Dedifferentiated amniotic fluid mesenchymal stem cell (primary cell): Measurements from ENCODE around the gene GFRA4.

Experiments used
- DNase-seq: peaks from one replicate; pipeline ENCODE4 v3.0.0-alpha.2; 2016; ENCODE audit errors: extremely low spot score

GFRA4 gene, protein sequence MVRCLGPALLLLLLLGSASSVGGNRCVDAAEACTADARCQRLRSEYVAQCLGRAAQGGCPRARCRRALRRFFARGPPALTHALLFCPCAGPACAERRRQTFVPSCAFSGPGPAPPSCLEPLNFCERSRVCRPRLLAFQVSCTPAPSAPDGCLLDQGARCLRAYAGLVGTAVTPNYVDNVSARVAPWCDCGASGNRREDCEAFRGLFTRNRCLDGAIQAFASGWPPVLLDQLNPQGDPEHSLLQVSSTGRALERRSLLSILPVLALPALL

DNA sequence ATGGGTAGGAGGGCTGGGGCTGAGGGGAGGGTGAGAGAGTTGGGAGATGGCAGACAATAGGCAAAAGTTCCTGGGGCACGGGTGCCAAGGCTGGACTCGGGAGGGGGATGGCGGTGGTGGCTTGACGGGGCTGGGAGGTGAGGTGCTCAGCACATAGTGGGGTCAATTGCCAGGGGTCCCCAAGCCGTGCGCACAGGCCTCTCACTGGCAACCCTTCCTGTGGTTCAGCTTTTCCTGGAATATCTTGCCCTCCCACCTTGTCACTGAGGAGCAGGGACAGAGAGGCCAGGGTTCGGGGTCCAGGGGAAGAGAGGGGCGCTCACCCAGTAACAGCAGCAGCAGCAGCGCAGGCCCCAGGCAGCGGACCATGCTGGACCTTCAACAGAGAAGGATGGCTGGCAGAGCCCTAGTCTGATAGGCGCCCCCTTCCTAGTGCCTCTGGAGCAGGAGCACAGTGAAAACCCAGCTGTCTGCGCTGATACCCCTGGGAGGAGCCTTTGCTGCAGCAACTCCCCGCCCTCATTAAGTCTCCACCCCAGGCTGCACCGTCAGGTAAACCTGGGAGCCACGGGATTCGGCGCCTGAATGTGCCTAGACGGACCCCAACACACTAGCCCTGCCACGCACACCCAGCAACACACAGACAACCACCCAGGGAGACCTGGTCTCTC is at the start of gene GFRA4:
Gene GFRA4 (minus strand): TSS at position 369 of the 671 bp plus-strand sequence. CDS start 0 bp downstream, at position 369.
- DNase-seq, result no peak

DNA sequence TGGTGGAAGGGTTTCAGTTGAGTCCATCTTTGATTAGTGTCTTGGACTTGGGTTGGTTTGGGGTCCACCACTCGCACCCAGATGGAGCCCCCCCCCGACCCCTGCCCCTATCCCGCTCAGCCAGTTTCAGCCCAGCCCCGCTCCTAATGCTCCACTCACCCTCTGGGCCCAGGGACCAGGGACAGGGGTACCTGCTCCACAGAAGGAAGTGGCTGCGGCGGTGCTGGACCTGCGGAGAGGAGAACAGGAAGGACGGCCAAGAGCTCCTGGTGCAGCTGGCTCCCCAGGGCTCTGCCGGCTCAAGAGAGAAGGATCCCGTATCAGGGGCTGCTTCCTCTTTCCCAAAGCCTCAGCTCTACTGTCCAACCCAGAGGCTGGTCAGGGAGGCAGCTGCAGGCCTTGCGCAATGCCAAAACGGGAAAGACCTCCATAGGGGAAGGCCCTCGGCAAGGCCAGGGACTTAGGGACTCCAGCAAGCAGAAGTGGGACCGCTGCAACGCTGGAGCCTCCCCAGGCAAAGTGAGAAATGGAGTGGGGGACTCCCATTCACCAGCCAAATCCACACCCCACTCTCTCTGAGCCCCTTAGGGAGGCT is 49.2 kb upstream of the GFRA4 start, which contains the start of gene SIGLEC1:
Gene SIGLEC1 (minus strand): TSS at position 322 of the 595 bp plus-strand sequence. CDS start 5,472 bp downstream, outside the sequence.
- DNase-seq, result no peak

DNA sequence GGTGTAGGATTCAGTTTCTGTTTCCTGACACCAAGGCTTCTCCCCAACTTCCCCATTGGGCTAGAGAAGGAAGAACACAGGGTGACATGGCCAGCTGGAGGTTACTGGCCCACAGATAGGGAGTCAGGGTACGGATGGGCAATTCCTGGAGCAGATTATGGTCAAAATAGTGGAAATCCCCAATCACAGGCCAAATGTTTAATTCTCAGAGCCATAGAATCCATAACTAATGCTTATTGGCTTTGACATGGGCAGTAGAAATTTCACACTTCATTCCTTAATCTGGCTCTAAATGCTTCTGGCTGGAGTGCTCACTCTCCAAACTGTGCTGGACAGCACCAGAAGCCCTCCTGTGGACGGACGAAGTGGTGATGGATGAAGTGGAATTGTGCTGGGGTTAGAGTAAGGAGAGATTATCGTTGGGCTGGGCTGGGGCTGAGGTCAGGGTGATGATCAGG is 48.3 kb upstream of the GFRA4 start:
- DNase-seq, result no peak

DNA sequence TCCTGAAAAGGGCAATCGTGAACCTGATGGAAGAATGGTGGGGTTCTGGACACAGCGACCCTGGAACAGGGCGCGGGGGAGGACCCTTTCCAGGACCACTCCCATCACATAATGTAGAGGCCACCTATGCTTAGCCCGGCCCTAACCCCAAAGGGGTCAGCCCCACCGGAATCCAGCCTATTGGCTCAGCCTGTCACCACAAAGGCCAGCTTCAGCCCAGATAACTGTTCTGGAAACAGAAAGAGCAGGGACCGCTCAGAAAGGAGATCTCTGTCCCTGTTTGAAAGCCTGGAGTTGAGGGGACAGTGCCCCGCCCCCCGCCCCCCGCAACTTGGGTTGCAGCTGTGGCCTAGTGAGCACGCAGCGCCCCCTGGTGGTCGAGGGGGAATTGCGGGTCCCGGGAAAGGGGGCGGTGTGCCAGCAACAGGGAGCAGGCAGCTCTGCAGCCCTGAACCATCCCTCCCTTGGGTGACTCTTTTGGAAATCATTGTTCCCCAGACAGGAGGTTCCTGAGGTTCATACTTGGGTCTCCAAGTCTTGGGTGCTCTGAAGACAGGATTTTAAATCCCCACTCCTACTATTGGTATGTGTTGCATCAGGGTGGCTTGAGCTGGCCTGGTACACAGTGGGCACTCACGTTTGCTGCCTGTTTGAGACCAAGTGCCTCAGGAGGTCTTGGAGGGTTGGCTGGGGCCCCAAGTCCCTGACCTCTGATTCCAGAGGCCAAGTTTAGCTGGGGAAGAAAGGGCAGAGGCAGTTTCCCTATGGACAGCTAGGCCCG is 47.7 kb upstream of the GFRA4 start:
- peak; percentile 42 for DNase-seq

DNA sequence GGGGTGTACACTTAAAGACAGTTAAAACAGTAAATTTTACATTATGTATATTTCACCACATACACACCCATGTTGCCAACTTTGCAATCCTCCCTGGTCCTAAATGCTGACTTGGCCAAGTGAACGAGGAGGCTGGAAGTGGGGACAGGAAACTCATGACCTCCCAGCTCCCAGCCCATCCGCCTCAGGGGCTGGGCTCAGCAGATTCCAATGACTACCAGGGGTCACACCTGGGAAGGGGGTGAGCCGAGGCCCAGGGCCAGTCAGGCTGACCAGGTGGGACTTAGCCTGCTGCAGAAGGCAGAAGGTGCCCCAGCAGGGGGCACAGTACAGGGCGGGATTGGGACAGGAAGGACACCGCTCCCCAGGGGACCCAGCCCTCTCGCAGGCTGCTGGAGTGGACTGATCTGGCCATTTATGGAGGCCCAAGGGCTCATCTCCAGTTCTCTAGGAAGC is 46.8 kb upstream of the GFRA4 start:
- DNase-seq, result no peak

DNA sequence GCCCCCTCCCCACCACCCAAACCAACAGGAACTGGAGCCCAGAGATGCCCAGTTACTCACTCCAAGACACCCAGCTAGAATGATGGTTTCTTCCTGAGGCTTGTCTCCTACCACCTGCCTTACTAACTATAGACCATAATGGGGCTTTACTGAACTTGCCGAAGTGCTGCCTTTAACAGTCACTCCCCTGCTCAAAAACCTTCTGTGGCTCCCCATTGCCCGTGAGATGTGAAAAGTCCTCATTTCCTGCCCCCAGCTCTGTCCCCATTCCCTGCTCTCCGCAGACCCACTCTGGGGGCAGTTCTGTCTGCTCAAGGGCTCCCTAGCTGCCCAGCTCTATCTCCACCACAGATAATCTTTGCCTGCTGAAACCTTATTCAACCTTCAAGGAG is 44.3 kb upstream of the GFRA4 start:
- DNase-seq, result no peak

DNA sequence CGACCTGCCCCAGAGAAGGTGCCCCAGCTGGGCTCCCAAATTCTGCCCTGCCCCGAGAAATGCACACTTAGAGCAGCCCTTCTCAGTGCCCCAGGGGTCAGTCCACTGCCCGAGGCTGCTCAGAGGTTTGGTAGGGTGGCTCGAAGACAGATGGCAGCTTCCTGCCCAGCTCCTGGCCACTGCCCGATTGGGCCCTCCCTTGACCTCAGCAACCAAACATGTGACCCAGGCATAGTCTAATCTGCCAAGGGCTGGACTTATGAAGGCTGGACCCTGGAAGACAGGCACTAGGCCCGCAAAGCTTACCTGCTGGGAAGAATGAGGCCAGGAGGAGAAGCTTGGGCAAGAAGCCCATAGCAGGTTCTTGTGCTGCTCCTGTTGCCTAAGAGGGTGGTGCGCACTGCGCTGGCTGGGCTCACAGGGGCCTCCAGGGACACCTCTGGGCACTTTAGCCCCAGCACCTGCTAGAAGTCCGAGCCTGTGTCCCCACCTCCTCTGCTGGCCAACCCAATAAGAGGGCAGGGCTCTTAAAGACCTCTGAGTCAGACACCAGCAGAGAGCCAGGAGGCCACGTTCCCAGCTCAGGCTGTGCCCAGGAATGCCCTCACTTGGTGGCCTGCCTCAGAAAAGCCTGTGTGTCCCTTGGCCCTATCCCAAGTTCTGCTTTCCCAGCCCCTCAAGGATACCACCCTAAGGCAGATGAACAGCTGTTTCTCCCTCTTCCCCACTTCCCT is 43.7 kb upstream of the GFRA4 start:
- DNase-seq, result peak; percentile 29

DNA sequence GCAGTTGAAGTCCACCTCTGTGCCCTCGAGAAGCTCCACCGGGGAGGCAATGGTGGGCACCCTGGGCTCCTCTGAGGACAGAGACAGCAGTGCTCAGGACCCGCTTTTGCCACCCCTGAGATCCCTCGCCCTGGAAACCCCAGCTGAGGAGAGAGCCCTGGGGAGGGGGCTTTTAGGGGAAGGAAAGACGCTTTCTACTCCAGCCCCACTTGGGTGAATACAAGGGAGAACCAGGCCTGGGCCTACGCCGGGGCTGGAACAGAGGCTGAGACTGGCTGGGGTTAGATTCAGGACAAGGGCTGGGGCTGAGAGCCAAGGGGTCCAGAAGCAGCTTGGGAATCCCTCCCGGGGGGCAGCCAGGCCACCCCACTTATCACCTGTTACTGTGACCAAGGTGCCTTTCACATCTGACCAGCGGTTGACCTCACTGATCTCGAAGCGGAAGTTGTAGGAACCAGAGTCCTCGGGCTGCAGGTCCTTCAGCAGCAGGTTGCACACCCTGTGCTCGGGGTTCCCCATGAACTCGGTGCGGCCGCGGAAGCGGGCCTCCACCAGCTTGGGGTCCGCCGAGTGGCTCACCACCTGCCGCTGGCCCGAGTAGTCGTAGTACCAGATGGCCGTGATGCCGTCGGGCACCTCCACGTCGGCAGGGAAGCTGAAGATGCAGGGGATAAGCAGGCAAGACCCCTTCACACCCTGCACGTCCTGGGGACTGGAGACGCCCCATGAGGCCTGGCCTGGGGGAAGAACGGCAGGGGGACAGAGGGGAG is 43.0 kb upstream of the GFRA4 start:
- no peak for DNase-seq

DNA sequence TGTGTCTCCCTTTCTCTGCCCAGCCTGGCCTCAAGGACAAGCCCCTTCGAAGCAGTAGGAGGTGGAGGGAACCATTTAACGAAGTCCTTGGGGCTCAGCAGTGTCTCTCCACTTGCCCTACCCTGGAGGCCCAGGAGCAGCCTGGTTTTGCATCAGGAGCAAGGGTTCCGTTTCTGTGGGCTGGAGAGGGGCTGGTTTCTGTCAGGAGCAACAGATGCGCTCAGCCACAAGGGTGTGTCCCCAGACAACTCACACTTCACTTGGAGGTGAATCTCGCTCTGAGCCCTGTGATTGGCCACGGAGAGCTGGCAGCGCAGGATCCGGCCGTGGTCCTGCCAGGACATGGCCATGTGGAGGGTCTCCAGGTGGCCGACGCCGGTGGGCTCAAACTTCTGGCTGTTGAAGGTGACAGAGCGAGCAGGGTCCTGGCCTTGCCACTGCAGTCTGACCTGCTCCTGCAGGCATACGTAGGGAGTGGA is 42.3 kb upstream of the GFRA4 start:
- DNase-seq, result no peak

DNA sequence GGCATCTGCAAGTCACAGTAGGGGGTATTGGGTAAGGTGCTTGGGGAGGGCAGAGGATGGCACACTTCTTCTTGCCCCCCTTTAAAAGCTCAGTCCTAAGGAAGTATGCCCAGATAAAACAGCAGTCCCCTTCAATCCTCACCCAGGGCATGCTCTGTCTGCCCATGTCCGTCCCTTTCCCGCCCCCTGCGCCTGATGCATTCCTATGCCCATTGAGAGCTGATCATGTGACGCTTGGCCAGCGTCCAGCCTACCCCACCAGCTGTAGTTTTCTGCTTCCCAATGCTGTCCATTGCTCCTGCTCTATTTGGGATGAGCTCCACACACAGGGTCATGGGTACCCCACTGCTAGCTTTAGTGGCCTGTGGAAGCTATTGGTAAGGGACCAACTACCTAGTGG is 40.9 kb upstream of the GFRA4 start:
- no peak for DNase-seq

DNA sequence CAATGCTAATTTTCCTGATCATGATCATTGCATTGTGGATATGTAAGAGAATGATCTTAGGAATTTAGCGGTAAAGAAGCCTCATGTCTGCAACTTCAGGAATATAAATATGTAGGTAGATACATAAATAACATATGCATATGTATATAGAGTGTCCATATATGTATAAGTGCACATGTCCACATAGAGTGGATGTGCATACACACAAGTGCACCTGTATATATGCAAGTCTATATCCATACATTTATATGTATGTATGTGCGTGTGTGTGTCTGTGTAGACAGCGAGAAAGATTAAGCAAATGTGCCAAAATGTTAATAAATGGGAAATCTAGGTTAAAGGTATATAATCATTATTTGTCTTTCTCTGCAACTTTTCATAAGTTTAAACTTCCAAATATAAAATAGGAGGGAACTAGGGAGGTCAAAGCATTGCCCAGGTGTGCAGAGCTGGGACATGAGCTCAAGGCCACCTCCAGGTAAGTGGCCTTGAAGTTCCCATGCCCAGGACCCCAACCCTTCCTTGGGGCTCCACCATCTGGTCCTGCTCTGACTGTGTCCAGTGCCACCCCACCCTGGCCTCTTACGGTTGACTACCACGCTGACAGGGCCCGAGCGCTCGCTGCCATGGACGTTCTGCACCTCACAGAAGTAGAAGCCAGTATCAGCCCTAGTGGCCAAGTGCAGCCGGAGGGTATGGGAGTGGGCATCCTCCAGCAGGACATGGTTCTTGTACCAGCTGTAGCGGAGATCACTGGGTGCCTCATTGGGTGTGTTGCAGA is 39.6 kb upstream of the GFRA4 start:
- DNase-seq, result no peak

DNA sequence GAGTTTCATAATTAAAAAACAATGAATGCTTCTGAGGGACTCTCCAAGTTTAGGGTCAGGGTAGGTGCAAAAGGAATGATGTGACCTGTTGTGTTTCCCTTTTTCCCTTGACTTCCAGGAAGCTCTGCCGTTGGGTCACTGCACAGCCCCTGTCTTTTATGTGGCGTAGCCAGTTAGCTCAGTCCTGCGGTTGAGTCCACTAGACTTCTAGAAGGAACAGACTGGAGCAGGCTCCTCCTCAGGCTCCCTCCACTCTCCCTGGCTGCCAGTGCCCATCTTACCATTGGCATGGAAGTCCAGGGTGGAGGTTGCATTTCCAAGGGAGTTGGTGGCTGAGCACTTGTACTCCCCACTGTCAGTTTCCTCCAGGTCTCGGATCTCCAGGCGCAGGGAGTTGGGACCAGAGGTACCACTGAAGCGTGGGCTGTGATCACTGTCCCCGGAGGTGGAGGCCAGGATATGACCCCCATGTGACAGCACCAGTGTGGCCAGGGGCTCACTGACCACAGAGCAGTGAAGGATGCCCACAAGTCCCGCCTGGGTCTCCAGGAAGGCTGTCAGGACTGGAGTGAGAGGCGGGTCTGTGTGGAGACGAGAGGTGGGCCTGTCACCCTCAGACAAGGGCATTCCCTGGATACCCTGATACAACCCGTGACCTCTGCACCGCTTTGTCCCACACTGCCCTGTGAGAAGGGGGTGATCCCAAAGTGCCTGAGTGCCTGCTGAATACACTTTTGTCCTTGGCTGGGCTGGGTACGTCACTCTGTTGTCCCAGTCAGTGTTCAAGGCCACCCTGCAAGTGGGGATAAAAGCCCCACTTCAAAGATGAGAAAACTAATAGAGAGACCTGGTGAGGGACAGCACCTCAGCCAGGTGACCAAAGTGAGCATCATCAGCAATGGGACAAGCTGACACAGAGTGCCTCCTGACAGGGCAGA is 38.1 kb upstream of the GFRA4 start:
- no peak for DNase-seq

DNA sequence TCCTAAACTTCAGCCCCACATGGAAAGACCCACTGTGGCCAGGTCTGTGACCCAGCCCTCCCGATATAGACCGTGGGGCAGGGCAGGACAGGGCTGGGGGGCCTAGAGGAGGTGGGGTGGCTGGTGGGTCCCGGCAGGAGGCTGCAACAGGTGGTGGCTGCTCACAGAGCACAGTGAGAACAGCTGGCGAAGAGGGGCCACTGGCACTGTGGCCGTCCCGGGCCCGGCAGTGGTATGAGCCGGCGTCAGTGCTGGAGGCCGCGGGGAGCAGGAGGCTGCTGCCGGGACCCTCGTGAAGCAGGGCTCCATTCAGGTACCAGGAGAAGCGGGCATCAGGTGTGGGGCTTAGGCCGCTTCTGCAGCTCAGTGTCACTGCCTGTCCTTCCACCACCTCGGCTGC is 35.8 kb upstream of the GFRA4 start:
- DNase-seq, result no peak

DNA sequence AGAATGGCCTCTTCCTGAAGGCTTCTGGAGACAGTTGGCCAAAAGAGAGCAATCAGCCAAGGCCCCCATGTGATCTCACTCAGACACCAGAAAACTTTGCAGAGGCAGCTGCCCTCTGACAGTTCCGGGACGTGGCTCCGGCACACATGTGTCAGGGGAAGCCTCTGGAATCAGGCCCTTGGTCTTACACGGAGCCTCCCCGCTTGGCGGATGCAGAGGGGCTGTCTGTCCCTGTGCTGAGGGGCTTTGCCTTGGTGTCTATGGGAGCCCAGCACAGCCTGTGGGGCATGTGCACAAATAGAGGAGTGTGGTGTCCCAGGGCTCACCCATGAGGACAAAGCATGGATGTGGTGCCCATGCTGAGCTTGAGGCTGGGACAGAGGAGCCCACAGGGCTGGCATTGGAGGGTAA is 35.4 kb upstream of the GFRA4 start:
- no peak for DNase-seq

DNA sequence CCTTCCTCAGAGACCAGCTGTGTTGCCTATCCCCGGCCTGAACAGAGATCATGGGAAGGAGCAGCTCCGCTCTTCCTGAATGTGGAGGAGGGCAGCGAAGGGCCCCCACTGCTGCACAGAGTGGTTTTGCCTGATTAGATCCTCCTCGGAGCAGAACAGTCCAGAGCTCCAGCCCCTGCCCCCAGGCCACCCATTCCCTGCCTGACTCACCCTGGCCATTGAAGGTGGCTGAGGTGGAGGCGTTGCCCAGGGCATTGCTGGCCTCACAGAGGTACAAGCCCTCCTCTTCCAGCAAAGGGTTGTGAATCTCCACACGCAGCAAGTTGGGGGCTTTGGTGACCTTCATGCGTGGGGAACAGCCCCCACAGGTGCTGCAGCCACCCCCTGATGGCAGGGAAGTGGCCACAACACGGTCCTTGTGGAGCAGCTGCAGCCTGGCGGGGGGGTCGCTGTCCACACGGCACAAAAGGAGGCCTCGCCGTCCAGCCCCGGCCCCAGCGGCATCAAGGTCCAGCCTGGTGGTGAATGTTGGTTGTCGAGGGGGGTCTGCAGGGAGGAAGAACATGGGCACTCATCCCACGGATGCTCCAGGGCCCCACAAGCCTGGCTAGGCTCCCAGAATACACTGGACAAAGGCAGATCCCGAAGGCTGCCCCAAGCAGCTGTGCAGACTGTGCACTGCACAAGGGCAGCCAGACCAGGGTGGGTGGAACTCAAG is 34.5 kb upstream of the GFRA4 start:
- no peak for DNase-seq

DNA sequence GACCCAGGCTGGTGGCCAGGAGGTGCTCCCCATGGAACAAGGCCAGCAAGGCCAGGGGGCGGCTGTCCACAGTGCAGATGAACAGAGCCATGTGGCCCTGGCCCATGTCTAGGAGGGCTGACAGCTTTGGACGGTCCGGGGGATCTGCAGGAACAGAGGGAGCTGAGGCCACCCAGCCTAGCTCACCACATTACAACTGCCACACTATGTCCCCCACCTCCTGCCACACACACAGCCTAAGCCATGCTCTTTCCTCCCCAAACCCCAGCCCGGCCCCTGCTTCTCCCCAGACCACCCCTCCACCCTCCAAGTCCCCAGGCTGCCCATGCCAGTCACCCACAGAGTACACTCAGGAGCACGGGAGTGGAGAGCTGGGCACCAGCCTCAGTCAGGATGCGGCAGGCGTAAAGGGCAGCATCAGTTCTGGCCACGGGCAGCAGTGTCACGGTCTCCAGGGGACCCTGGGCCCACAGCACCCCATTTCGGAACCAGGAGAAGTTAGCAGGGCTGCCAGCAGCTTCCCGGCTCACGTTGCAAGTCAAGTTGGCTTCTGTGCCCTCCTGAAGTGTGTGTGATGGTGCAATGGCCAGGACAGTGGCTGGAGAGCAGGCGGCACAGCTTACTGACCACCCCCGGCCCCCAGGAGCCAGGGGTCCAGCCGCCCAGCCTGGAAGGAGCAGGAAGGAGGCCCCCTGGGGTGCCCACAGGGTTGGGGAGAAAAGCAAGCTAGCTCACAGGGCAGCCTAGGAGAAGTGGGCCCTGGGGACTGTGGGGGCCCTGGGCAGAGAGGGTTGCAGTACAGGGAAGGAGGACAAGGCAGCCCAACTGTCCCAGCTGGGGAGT is 33.8 kb upstream of the GFRA4 start:
- DNase-seq, result no peak

DNA sequence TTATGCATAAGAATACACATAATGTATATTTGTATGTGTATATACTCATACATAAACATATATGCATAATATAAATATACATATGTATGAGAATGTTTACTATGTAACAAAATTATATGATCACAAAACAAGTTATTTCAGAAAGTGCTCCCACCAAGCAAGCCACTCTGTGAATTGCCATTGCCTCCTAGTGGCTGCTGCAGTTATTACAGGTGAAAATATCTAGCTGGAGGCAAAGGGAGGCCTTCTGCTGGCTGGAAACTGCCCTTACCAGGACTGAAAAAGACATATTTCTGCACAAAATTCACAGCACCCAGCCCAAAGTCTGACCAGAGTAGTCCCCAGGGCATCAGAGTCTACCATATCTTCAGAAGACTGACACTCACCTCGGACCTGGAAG is 33.0 kb upstream of the GFRA4 start:
- DNase-seq, result no peak
